ENCODE results near the gene MAP3K20.

GRCh38 chr2:173300458-173300857 is 224.8 kb downstream of the MAP3K20 start:
- TF ChIP-seq CTCF (conservative IDR thresholded peaks at IDR 0.05; ENCODE audit: low read depth in 2 of 2) (no peak), REST (IDR thresholded peaks at IDR 0.05; ENCODE audit: unreplicated experiment) (no peak), EZH2 (IDR thresholded peaks at IDR 0.05; ENCODE audit: low read depth, unreplicated experiment) (no peak), EZH2phosphoT487 (IDR thresholded peaks at IDR 0.05; ENCODE audit: unreplicated experiment) (no peak), JUNB (IDR thresholded peaks at IDR 0.05; ENCODE audit: unreplicated experiment) (no peak), CREB1 (CRISPR knock-in tag; IDR thresholded peaks at IDR 0.05; ENCODE audit: low read depth) (no peak)
